Measurements from ENCODE around the gene KMO.

The KMO gene

GRCh38 chr1:241630899-241631298 is 98.7 kb downstream of the KMO start:
- Histone ChIP-seq H3K27ac (ENCODE audit: low read length) (no peak overlapping the region), H3K4me3 (ENCODE audit: low read depth in 1 of 2, low read length in 2 of 2) (no peak overlapping the region), H3K4me2 (ENCODE audit: insufficient read depth, low read length) (no peak overlapping the region), H2AFZ (ENCODE audit: low read depth, low read length) (no peak overlapping the region), H3K9me3 (ENCODE audit: insufficient read depth, low read length, severe bottlenecking) (no peaks in the 10 kb centered on the region), H3K79me2 (ENCODE audit: insufficient read depth, low read length) (peaks cover 19% of the 10 kb centered on the region), H3K36me3 (ENCODE audit: insufficient read depth, low read length) (peaks cover 38% of the 10 kb centered on the region), H3K4me1 (ENCODE audit: insufficient read depth, low read length) (peaks cover 14% of the 10 kb centered on the region), H3K27me3 (ENCODE audit: insufficient read depth, low read length, poor library complexity) (no peaks in the 10 kb centered on the region), H4K20me1 (ENCODE audit: insufficient read depth, low read length) (peaks cover 6% of the 10 kb centered on the region; the same call in 1 of the 2 replicates), H3K9ac (ENCODE audit: low read depth, low read length) (no peak overlapping the region)
- DNase-seq, result no peak
- no peak for ATAC-seq (ENCODE audit: insufficient read depth, low read depth)
- no peak for TF ChIP-seq EZH2 (IDR thresholded peaks at IDR 0.05; ENCODE audit: borderline replicate concordance, low read depth, low read length, severe bottlenecking)
- TF ChIP-seq, protein P1, sequence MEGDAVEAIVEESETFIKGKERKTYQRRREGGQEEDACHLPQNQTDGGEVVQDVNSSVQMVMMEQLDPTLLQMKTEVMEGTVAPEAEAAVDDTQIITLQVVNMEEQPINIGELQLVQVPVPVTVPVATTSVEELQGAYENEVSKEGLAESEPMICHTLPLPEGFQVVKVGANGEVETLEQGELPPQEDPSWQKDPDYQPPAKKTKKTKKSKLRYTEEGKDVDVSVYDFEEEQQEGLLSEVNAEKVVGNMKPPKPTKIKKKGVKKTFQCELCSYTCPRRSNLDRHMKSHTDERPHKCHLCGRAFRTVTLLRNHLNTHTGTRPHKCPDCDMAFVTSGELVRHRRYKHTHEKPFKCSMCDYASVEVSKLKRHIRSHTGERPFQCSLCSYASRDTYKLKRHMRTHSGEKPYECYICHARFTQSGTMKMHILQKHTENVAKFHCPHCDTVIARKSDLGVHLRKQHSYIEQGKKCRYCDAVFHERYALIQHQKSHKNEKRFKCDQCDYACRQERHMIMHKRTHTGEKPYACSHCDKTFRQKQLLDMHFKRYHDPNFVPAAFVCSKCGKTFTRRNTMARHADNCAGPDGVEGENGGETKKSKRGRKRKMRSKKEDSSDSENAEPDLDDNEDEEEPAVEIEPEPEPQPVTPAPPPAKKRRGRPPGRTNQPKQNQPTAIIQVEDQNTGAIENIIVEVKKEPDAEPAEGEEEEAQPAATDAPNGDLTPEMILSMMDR (IDR thresholded peaks at IDR 0.05; ENCODE audit: borderline replicate concordance, extremely low read depth, low read length, poor library complexity, severe bottlenecking), result no peak

- Histone ChIP-seq H3K4me2 (ENCODE audit: insufficient read depth, low read length) (no peak overlapping the region), H3K4me1 (ENCODE audit: insufficient read depth, low read length) (peaks cover 19% of the 10 kb centered on the region), H3K79me2 (ENCODE audit: insufficient read depth, low read length) (peaks cover 26% of the 10 kb centered on the region), H3K27ac (ENCODE audit: low read length) (no peak overlapping the region), H3K9me3 (ENCODE audit: insufficient read depth, low read length, severe bottlenecking) (no peaks in the 10 kb centered on the region), H2AFZ (ENCODE audit: low read depth, low read length) (no peak overlapping the region), H3K9ac (ENCODE audit: low read depth, low read length) (no peak overlapping the region), H3K4me3 (ENCODE audit: low read depth in 1 of 2, low read length in 2 of 2) (no peak overlapping the region), H3K36me3 (ENCODE audit: insufficient read depth, low read length) (peaks cover 44% of the 10 kb centered on the region), H4K20me1 (ENCODE audit: insufficient read depth, low read length) (peaks cover 6% of the 10 kb centered on the region; the same call in 1 of the 2 replicates), H3K27me3 (ENCODE audit: insufficient read depth, low read length, poor library complexity) (no peaks in the 10 kb centered on the region)
- TF ChIP-seq, protein P1 (IDR thresholded peaks at IDR 0.05; ENCODE audit: borderline replicate concordance, extremely low read depth, low read length, poor library complexity, severe bottlenecking), result no peak
- no peak for TF ChIP-seq EZH2 (IDR thresholded peaks at IDR 0.05; ENCODE audit: borderline replicate concordance, low read depth, low read length, severe bottlenecking)
- no peak for DNase-seq
- no peak for ATAC-seq (ENCODE audit: insufficient read depth, low read depth)
Observed at GRCh38 chr1:241631674-241632073, 99.5 kb downstream of the KMO start.

GRCh38 chr1:241632987-241633386 is 100.8 kb downstream of the KMO start:
- Histone ChIP-seq H2AFZ (ENCODE audit: low read depth, low read length) (no peak overlapping the region), H4K20me1 (ENCODE audit: insufficient read depth, low read length) (peaks cover 6% of the 10 kb centered on the region; the same call in 1 of the 2 replicates), H3K9me3 (ENCODE audit: insufficient read depth, low read length, severe bottlenecking) (no peaks in the 10 kb centered on the region), H3K4me1 (ENCODE audit: insufficient read depth, low read length) (peaks cover 31% of the 10 kb centered on the region), H3K27me3 (ENCODE audit: insufficient read depth, low read length, poor library complexity) (no peaks in the 10 kb centered on the region), H3K4me3 (ENCODE audit: low read depth in 1 of 2, low read length in 2 of 2) (no peak overlapping the region), H3K4me2 (ENCODE audit: insufficient read depth, low read length) (no peak overlapping the region), H3K27ac (ENCODE audit: low read length) (no peak overlapping the region), H3K36me3 (ENCODE audit: insufficient read depth, low read length) (peaks cover 51% of the 10 kb centered on the region), H3K9ac (ENCODE audit: low read depth, low read length) (no peak overlapping the region), H3K79me2 (ENCODE audit: insufficient read depth, low read length) (peaks cover 40% of the 10 kb centered on the region)
- no peak for ATAC-seq (ENCODE audit: insufficient read depth, low read depth)
- TF ChIP-seq, protein P1 (IDR thresholded peaks at IDR 0.05; ENCODE audit: borderline replicate concordance, extremely low read depth, low read length, poor library complexity, severe bottlenecking), result no peak
- no peak for TF ChIP-seq EZH2 (IDR thresholded peaks at IDR 0.05; ENCODE audit: borderline replicate concordance, low read depth, low read length, severe bottlenecking)
- no peak for DNase-seq

Measured in DND-41 (cell line).